ENCODE measurements around the gene CLPTM1L.
"Not testable (repeated sequence)": the region's sequence is repeated elsewhere in the genome, so short reads cannot be mapped to it uniquely, and the experiment has no call there.

The CLPTM1L gene

GRCh38 chr5:1285141-1285540 is 59.8 kb downstream of the CLPTM1L start:
- H3K27ac ChIP-seq, result no peak overlapping the region
- no peaks in the 10 kb centered on the region for H3K36me3 ChIP-seq
- H3K9me3 ChIP-seq, result peaks cover 0 to 9% (median 9%) of the 10 kb centered on the region in 3 donors
- intact Hi-C loops (cut with DNase I; ENCODE audit: low total_unique reads), result no loop called here
- H3K27me3 ChIP-seq, result no peaks in the 10 kb centered on the region
- H3K4me3 ChIP-seq, result no peak overlapping the region
- no peak for DNase-seq
- no peaks in the 10 kb centered on the region for H3K4me1 ChIP-seq
- TF ChIP-seq CTCF (IDR thresholded peaks at IDR 0.05), result no peak

GRCh38 chr5:1284336-1284970 is 60.4 kb downstream of the CLPTM1L start:
- DNase-seq; H3K4me1 ChIP-seq; H3K4me3 ChIP-seq; H3K36me3 ChIP-seq; H3K27ac ChIP-seq; intact Hi-C loops (cut with DNase I; ENCODE audit: low total_unique reads); H3K27me3 ChIP-seq: not testable (repeated sequence)
- peaks cover 0 to 13% (median 9%) of the 10 kb centered on the region in 3 donors for H3K9me3 ChIP-seq

- H3K4me1 ChIP-seq; H3K27me3 ChIP-seq; H3K27ac ChIP-seq; intact Hi-C loops (cut with DNase I; ENCODE audit: low total_unique reads); H3K4me3 ChIP-seq; H3K36me3 ChIP-seq; DNase-seq: not testable (repeated sequence)
- peaks cover 0 to 17% (median 8%) of the 10 kb centered on the region in 3 donors for H3K9me3 ChIP-seq
Measured at GRCh38 chr5:1283729-1284041, 61.2 kb downstream of the CLPTM1L start.

- peaks cover 0 to 16% (median 6%) of the 10 kb centered on the region in 3 donors for H3K9me3 ChIP-seq
- H3K27me3 ChIP-seq; intact Hi-C loops (cut with DNase I; ENCODE audit: low total_unique reads); H3K4me1 ChIP-seq; H3K36me3 ChIP-seq; H3K27ac ChIP-seq; H3K4me3 ChIP-seq: not testable (repeated sequence)
- peak in 1 of 2 donors; percentile 50 for DNase-seq
Measured at GRCh38 chr5:1282993-1283728, 61.7 kb downstream of the CLPTM1L start.

GRCh38 chr5:1282131-1282992 is 62.5 kb downstream of the CLPTM1L start:
- no peak for DNase-seq
- Histone ChIP-seq H3K36me3 (no peaks in the 10 kb centered on the region), H3K27ac (no peak overlapping the region), H3K27me3 (no peaks in the 10 kb centered on the region), H3K9me3 (peaks cover 0 to 16% (median 6%) of the 10 kb centered on the region in 3 donors), H3K4me1 (no peaks in the 10 kb centered on the region), H3K4me3 (no peak overlapping the region)
- TF ChIP-seq CTCF (IDR thresholded peaks at IDR 0.05), result no peak
- intact Hi-C loops (cut with DNase I; ENCODE audit: low total_unique reads), result no loop called here

- TF ChIP-seq CTCF (IDR thresholded peaks at IDR 0.05), result no peak
- H3K4me1 ChIP-seq, result no peaks in the 10 kb centered on the region
- H3K27ac ChIP-seq, result no peak overlapping the region
- H3K9me3 ChIP-seq, result peaks cover 0 to 16% (median 6%) of the 10 kb centered on the region in 3 donors
- H3K36me3 ChIP-seq, result no peaks in the 10 kb centered on the region
- H3K4me3 ChIP-seq, result no peak overlapping the region
- DNase-seq, result no peak
- no peaks in the 10 kb centered on the region for H3K27me3 ChIP-seq
- intact Hi-C loops (cut with DNase I; ENCODE audit: low total_unique reads), result no loop called here
Measured at GRCh38 chr5:1281038-1281882, 63.6 kb downstream of the CLPTM1L start.
